Spleen (tissue), 11 donors: ENCODE measurements around the gene GPR61. TPM values are rescaled to one million over a fixed set of nuclear protein-coding genes. Genes with fewer than 3 reads are reported as not detected.
A peak's percentile ranks its signal among the peaks of the same experiment; 100 is the strongest.

Source experiments
- DNase-seq: peaks from one replicate; pipeline ENCODE4 v3.0.0-alpha.2; 2020
- H3K27ac ChIP-seq, 8 donors: fragments of 200-600 bp; sonication (generic) in 7 of 8; 1 replicate in 4 of 8; 2 replicates in 4 of 8; pipeline versions ENCODE4 v1.5.0 to v1.8.0; 2016 to 2021; ENCODE audit warnings: inconsistent platforms in 4 of 8, mild to moderate bottlenecking in 4 of 8, moderate library complexity in 1 of 8
- H3K27me3 ChIP-seq, 7 donors: fragments of 200-600 bp; sonication (generic) in 6 of 7; replicated peaks in 1 of 7; 1 replicate in 4 of 7; 2 replicates in 3 of 7; pipeline versions ENCODE4 v1.5.0 to v1.8.0; 2016 to 2021; ENCODE audit warnings: inconsistent platforms in 3 of 7, mild to moderate bottlenecking in 1 of 7
- H3K36me3 ChIP-seq, 6 donors: fragments of 200-600 bp; sonication (generic) in 5 of 6; 1 replicate in 4 of 6; 2 replicates in 2 of 6; pipeline versions ENCODE4 v1.5.0 to v1.8.0; 2016 to 2021; ENCODE audit warnings: inconsistent platforms in 2 of 6
- H3K4me1 ChIP-seq, 6 donors: fragments of 200-600 bp; sonication (generic) in 5 of 6; 1 replicate in 3 of 6; 2 replicates in 3 of 6; pipeline versions ENCODE4 v1.5.0 to v1.8.0; 2016 to 2021; ENCODE audit warnings: inconsistent platforms in 3 of 6
- H3K4me3 ChIP-seq, 8 donors: fragments of 200-600 bp; sonication (generic) in 7 of 8; 1 replicate in 4 of 8; 2 replicates in 4 of 8; pipeline versions ENCODE4 v1.5.0 to v1.8.0; 2016 to 2021; ENCODE audit warnings: inconsistent platforms in 4 of 8, mild to moderate bottlenecking in 4 of 8, moderate library complexity in 2 of 8
- H3K9me3 ChIP-seq, 8 donors: fragments of 200-600 bp; sonication (generic) in 7 of 8; 1 replicate in 4 of 8; 2 replicates in 4 of 8; pipeline versions ENCODE4 v1.5.0 to v1.8.0; 2016 to 2021; ENCODE audit warnings: inconsistent platforms in 4 of 8
- POLR2A ChIP-seq, 3 donors: fragments of 450-650 bp; IDR thresholded peaks; one replicate each; pipeline ENCODE4 v1.5.1; 2017; ENCODE audit warnings: antibody characterized with exemption in 3 of 3, mild to moderate bottlenecking in 1 of 3
- POLR2AphosphoS5 ChIP-seq, 3 donors: sonication (generic); formaldehyde crosslinking; IDR thresholded peaks; one replicate each; pipeline ENCODE4 v1.5.1; 2017; ENCODE audit warnings: antibody characterized with exemption in 3 of 3
- WGBS, 5 donors: extraction: QIAGEN DNeasy Blood & Tissue Kit in 3 of 5; methylation state at CpG; one replicate each; pipeline versions ENCODE4 v1.1.5 to v1.1.7; 2013 to 2018; 5-methylcytosine and 5-hydroxymethylcytosine counted together
- intact Hi-C: fragments of 100-400 bp; cut with DNase I; formaldehyde crosslinking; loops from one replicate; pipeline ENCODE4 v1.15.0; 2023; ENCODE audit warnings: low total_unique reads
- polyA plus RNA-seq, 3 donors: library from polyadenylated mRNA; stranded (reverse); fragments of 200-250 nt; gene quantifications; one replicate each; pipeline ENCODE4 v1.2.1, GENCODE V29; 2013
- total RNA-seq, 7 donors: library from RNA; depleted of rRNA in 3 of 7; stranded (reverse); fragments of >200 nt in 3 of 7; fragmentation: NEBNext Ultra II Directional in 4 of 7; extraction: Animal tissue kit (Norgen Biotek cat#: 25700) in 4 of 7; gene quantifications; one replicate each; pipeline versions ENCODE4 v1.1.0 to v1.2.1, GENCODE V29; 2016 to 2021
- TF ChIP-seq, protein P1 (sequence below), 11 experiments: fragments of 200-600 bp in 7 of 11; fragments of 450-650 bp in 4 of 11; sonication (generic) in 4 of 11; IDR thresholded peaks in 8 of 11; conservative IDR thresholded peaks in 3 of 11; 1 replicate in 7 of 11; 2 replicates in 4 of 11; pipeline versions ENCODE4 v1.4.0 to v1.8.0; 2016 to 2021; ENCODE audit warnings: antibody characterized with exemption in 11 of 11, inconsistent platforms in 4 of 11, mild to moderate bottlenecking in 1 of 11
- donor health status: healthy with polysubstance abuse.
- donor health status: DM: no; HTN: no; CAD: no; lungs with moderate emphysema.
- donor health status: DM: no; HTN: no; CAD: no.
- donor health status: Bipolar disorder and iron deficiency.
- donor health status: healthy.
- donor health status: DM: no; HTN: no; CAD: no.
- donor health status: DM: yes; HTN: yes; CAD: no.

The GPR61 gene
- total and polyA plus RNA-seq, 10 donors = not detected

DNA sequence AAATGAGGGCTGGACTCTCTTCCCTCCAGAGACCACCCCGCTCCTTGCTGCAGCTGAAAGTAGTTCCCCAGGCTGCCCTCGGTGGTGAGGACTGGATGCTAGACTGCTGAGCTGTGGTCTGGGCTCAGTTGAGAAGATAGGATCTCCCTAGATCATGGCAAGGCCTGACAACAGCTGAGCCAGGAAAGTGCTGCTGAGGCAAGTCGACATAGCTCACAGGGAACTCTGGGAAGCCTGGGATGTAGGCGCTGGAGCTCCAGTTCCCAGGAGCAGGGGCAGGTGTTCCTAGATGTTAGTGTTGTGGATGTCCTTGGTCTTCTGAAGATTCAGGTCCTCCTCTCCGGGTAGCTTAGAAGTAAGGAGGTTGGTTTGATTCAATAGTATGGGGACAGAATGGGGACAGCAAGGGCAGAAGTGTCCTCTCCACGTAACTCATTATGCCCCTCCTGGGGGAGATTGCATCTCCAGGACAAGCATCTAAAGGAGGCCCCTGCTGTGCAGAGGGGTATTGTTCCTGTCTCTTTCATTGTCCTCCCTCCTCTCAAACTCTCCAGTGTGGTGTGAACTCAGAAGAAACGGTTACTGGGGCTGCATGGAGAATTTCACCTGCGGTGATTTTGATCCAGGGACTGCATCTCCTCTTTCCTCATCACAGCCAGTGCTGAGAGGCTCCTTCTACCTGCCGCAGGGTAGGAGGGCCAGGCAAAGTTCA is 42.1 kb upstream of the GPR61 start:
- no peaks in the 10 kb centered on the region for H3K27me3 ChIP-seq
- no peaks in the 10 kb centered on the region for H3K9me3 ChIP-seq
- 71 to 84% (median 76%) methylated on average over 8 to 9 of the region's 9 CpGs for WGBS, 5 donors
- intact Hi-C loops = no loop called here
- peak overlapping the region in 2 of 8 donors; percentile 37 to 54 for H3K27ac ChIP-seq
- no peak for DNase-seq
- TF ChIP-seq POLR2AphosphoS5 (IDR thresholded peaks at IDR 0.05) (no peak), POLR2A (IDR thresholded peaks at IDR 0.05) (no peak)
- TF ChIP-seq, protein P1, sequence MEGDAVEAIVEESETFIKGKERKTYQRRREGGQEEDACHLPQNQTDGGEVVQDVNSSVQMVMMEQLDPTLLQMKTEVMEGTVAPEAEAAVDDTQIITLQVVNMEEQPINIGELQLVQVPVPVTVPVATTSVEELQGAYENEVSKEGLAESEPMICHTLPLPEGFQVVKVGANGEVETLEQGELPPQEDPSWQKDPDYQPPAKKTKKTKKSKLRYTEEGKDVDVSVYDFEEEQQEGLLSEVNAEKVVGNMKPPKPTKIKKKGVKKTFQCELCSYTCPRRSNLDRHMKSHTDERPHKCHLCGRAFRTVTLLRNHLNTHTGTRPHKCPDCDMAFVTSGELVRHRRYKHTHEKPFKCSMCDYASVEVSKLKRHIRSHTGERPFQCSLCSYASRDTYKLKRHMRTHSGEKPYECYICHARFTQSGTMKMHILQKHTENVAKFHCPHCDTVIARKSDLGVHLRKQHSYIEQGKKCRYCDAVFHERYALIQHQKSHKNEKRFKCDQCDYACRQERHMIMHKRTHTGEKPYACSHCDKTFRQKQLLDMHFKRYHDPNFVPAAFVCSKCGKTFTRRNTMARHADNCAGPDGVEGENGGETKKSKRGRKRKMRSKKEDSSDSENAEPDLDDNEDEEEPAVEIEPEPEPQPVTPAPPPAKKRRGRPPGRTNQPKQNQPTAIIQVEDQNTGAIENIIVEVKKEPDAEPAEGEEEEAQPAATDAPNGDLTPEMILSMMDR (IDR thresholded peaks at IDR 0.05 in 8 of 11, conservative IDR thresholded peaks at IDR 0.05 in 3 of 11) = no peak
- H3K4me1 ChIP-seq = peaks cover 20 to 97% (median 85%) of the 10 kb centered on the region in 6 donors
- peaks cover 0 to 70% (median 30%) of the 10 kb centered on the region in 6 donors for H3K36me3 ChIP-seq
- H3K4me3 ChIP-seq = no peak overlapping the region

DNA sequence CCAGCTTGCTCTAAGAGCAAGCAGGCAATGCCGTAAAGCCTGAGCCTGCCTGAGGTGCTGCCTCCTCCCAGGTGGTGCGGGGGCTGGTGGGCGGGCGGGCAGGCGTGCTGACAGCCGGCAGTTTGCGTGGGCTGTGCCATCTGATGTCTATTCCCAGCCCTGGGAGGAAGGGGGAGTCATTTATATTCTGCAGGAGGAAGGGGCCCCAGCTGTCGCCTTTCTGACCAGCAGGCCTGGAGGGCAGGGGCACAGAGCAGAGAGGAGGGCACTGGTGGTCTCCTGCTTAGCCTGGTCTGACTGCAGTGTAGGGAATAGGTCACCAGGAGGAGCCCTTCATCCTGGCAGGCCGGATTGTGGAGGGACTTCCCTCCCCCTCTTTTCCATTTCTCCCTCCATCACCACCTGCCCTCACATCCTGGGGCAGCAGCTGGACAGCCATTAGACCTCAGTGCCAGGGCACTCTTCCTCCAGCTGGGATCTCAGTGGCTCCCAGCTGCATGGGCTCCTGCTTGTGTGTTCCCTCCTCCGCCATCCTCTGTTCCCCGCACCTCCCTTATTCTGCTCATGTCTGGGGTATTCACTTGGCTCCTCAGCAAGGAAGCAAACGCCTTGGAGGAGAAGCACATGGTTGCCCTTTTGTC is 41.4 kb upstream of the GPR61 start:
- 75 to 80% (median 78%) methylated on average over 12 of the region's 12 CpGs for WGBS, 5 donors
- Histone ChIP-seq H3K9me3 (no peaks in the 10 kb centered on the region), H3K27me3 (no peaks in the 10 kb centered on the region), H3K4me3 (no peak overlapping the region), H3K4me1 (peaks cover 20 to 96% (median 85%) of the 10 kb centered on the region in 6 donors), H3K27ac (peak overlapping the region in 4 of 8 donors; percentile 18 to 54 (median 33)), H3K36me3 (peaks cover 0 to 74% (median 30%) of the 10 kb centered on the region in 6 donors)
- DNase-seq = no peak
- intact Hi-C loops = no loop called here
- TF ChIP-seq, protein P1 (IDR thresholded peaks at IDR 0.05 in 8 of 11, conservative IDR thresholded peaks at IDR 0.05 in 3 of 11) = peak in 10 of 11 experiments; percentile 6 to 66 (median 46)
- peak; percentile 15 to 33 (median 17) for TF ChIP-seq POLR2AphosphoS5 (IDR thresholded peaks at IDR 0.05)
- no peak for TF ChIP-seq POLR2A (IDR thresholded peaks at IDR 0.05)

DNA sequence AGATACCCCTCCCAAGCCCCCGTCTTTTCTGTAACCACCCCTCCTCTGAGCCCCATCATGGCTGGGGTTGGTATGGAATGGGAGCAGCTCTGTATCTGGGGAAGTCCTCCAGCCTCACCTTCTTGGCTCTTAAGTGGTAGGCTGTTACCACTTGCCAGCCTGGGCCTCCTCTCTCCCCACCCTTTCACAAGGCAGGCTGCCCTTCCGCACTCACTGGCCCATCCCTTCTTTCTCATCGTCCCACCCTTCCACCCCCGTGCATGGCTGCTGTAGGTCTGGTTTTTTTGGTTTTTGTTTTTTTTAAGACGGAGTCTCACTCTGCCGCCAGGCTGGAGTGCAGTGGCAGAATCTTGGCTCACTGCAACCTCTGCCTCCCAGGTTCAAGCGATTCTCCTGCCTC is 40.6 kb upstream of the GPR61 start:
- no peak for DNase-seq
- H3K4me3 ChIP-seq = no peak overlapping the region
- peak overlapping the region in 5 of 8 donors; percentile 8 to 82 (median 14) for H3K27ac ChIP-seq
- peaks cover 0 to 74% (median 30%) of the 10 kb centered on the region in 6 donors for H3K36me3 ChIP-seq
- H3K9me3 ChIP-seq = no peaks in the 10 kb centered on the region
- H3K27me3 ChIP-seq = no peaks in the 10 kb centered on the region
- intact Hi-C loops = no loop called here
- WGBS, 5 donors = 86 to 95% (median 90%) methylated on average over 7 of the region's 7 CpGs
- peaks cover 16 to 98% (median 82%) of the 10 kb centered on the region in 6 donors for H3K4me1 ChIP-seq
- no peak for TF ChIP-seq POLR2AphosphoS5 (IDR thresholded peaks at IDR 0.05)
- no peak for TF ChIP-seq POLR2A (IDR thresholded peaks at IDR 0.05)
- TF ChIP-seq, protein P1 (IDR thresholded peaks at IDR 0.05 in 8 of 11, conservative IDR thresholded peaks at IDR 0.05 in 3 of 11) = no peak
